Ishikawa (cell line): ENCODE data around the gene ANKRD7.

Source experiments
- EP300 ChIP-seq: IDR thresholded peaks from 2 replicates; pipeline ENCODE4 v1.6.1; 2012; ENCODE audit warnings: borderline replicate concordance
- MAX ChIP-seq: IDR thresholded peaks from 2 replicates; pipeline ENCODE4 v1.6.1; 2012
- RAD21 ChIP-seq: IDR thresholded peaks from 2 replicates; pipeline ENCODE4 v1.6.1; 2012; ENCODE audit warnings: low read depth

DNA sequence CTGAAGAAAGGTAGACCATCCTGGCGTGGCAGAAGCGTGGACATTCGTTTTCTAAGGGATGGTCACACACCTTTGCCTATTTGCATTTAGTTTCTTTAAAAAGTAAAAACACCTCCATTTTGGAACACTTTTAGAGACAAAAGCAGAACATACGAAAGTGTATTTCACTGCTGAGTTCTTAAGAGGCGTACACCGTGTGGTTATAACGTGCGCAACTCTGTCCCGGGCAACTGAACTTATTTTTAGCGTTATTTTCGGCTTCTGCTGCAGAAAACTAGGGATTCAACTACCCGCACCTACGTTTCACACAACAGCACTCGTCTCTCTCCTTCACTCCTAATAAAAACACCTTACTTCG, 41.1 kb upstream of the ANKRD7 start:
- TF ChIP-seq EP300 (no peak), MAX (no peak), RAD21 (no peak)
